GM19193 (cell line): Measurements from ENCODE around the gene IKBKE.

ENCODE experiments used
- POLR2A ChIP-seq: IDR thresholded peaks from 4 replicates; pipeline ENCODE4 v1.6.1; 2011; ENCODE audit not compliant: insufficient read depth, insufficient read length; ENCODE audit errors: extremely low read depth

The IKBKE gene

GRCh38 chr1:206478746-206479145 is 8.5 kb downstream of the IKBKE start:
- no peak for TF ChIP-seq POLR2A

DNA sequence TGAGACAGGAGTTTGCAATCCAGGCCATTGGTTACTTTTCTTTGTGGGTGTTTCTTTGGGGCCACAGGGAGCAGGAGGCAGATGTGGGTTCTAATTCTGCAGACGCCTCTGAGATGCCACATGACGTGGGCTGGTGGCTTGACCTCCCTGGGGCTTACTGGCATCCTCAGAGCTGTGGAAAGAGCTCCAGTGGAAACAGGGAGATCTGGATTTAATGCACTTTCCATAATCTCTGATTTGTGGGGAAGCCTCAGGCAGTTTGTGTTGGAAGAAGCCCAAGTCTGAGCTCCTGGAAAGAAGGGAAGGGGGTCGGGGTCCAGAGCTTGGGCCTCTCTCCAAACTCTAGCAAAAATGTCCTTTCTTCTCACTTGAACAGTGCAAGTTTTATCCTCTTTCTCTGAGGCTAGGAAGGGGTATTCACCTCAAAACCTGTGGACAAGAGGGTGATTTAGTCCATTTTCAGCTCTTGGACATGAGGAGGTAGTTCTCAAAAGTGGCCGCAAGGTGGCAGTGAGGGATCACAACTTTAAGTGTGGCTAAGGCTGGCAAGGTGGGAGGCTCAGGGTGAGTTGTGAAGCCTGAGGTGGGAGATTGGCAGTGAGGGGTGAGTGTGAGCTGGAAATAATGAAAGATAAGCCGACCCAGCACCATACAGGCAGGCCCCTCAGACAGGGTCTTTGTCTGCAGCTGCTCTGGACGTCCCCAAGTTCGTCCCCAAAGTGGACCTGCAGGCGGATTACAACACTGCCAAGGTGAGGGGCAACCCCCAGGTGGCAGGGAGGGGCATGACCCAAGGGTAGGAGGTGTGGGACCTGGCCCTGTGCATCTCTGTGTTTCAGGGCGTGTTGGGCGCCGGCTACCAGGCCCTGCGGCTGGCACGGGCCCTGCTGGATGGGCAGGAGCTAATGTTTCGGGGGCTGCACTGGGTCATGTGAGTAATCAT is 9.2 kb downstream of the IKBKE start:
- TF ChIP-seq POLR2A: no peak

DNA sequence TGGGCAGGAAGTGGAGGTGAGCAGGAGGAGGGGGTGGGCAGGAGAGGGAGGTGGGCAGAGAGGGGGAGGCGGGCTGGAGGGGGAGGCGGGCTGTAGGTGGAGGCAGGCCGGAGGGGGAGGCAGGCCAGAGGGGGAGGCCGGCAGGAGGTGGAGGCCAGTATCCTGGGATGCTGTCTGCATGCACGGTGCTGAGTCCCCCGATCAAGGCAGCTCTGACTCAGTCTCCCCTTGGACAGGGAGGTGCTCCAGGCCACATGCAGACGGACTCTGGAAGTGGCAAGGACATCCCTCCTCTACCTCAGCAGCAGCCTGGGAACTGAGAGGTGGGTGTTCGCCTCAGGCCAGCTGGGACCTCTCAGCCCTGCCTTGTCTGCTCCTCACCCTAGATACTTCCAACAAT is 9.9 kb downstream of the IKBKE start:
- TF ChIP-seq POLR2A: no peak

- TF ChIP-seq POLR2A: no peak
Measured at GRCh38 chr1:206482611-206483010, 12.3 kb downstream of the IKBKE start.

- TF ChIP-seq POLR2A: no peak
Measured at GRCh38 chr1:206484901-206485300, 14.6 kb downstream of the IKBKE start.

GRCh38 chr1:206486995-206487788 is 16.9 kb downstream of the IKBKE start:
- no peak for TF ChIP-seq POLR2A

DNA sequence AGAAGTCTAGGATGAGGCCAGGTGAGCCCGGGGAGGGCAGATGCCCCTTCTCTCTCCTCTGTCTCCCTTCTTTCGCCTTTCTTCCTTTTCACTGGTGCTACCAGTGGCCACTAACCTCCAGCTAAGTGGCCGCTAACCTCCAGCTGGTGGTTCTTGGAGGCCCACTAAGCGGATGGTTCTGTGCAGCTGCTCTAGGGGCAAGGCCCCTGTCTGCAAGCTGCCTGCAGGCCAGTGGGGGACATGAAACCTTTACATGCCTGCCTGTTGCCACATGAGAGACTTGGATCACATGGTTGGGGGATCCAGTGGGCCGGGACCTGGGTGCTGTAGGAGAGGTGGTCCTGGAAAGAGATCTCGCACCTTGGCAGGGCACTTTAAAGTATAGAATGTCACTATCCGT is 17.7 kb downstream of the IKBKE start:
- no peak for TF ChIP-seq POLR2A

- TF ChIP-seq POLR2A: no peak
Measured at GRCh38 chr1:206488466-206488865, 18.2 kb downstream of the IKBKE start.

DNA sequence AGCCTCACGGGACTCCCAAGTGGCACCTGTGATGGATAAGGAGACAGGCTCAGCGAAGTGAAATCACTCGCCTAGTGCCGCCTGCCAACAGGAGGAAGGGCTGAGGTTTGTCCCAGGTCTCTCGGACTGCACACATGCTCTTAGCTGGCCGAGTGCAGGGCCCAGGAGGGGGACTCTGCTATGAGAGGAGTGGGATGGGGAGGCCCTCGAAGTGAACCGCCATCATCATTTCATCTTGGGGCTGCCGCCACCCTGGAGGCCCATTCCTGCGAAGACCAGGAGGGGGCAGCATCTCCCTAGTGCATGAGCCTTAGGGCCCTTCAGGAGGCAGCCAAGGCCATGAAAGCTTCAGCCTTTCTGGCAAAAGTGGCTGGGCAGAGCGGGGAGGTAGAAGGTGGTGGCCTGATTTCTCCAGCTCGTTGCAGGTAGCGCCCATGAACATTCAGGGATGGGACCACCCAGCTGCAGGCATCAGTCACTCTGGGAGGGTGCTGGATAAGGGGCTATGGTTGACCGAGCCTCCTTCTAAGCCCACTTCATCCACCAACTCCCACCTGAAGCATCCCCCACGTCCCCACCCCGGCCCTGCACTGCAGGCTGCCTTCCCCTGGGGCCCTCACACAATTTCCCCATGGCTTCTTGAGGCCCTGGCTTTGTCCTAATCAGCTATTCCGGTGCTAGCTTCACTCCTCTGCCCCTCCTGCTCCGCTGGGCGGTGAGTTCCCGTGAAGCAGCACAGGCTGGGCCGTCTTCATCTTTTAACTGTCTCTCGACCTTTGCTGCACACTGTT is 19.9 kb downstream of the IKBKE start:
- no peak for TF ChIP-seq POLR2A

- TF ChIP-seq POLR2A: no peak
Measured at GRCh38 chr1:206490771-206491405, 20.6 kb downstream of the IKBKE start.

DNA sequence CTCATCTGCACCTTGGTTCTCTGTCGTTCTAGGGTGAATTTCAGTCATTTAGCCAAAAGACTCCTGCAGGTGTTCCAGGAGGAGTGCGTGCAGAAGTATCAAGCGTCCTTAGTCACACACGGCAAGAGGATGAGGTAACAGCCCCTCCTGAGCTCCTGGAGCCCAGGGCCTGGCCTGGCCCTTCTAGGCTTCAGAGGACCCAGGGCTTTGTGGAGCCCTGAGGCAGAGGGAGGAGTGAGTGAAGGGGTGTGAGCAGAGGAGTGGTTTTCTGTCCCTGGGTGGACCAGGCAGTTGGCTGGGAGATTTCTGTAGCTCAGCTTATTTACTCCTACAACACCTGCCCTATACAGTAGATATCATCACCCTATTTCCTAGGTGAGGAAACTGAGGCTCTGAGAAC is 21.3 kb downstream of the IKBKE start:
- TF ChIP-seq POLR2A: no peak

- TF ChIP-seq POLR2A: no peak
Measured at GRCh38 chr1:206492589-206492988, 22.3 kb downstream of the IKBKE start.

- TF ChIP-seq POLR2A: no peak
Measured at GRCh38 chr1:206493279-206493678, 23.0 kb downstream of the IKBKE start.

DNA sequence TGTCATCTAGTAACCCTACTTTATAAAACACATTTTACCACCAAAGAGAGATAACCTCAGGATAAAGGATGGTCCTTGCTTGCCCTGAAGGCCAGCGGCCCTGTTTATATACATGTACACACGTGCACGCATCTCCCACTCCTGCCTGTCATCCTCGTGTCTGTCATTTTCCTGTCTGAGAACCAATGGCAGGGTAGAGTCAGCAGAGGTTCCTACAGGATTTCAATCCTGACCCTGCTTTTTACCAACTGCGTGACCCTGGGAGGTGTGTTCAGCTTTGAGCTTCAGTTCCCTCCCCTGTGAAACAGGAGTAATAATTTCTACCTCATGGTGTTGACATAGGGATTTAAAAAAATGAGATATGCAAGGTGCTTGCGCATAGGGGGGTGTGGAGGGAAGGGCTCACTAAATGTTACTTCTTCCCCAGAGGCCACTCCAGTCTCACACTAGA is 24.8 kb downstream of the IKBKE start:
- no peak for TF ChIP-seq POLR2A
